OCI-M2 (cell line): Measurements from ENCODE around the gene IGSF21.

Source experiments
- DNase-seq: peaks from one replicate; lab custom pipeline; 2025; ENCODE audit not compliant: unreplicated experiment; lab: John Stamatoyannopoulos, UW

The IGSF21 gene

GRCh38 chr1:18323259-18323658 is 215.7 kb downstream of the IGSF21 start:
- no peak for DNase-seq

GRCh38 chr1:18324246-18324645 is 216.6 kb downstream of the IGSF21 start:
- no peak for DNase-seq

- DNase-seq = no peak
Measured at GRCh38 chr1:18325136-18325535, 217.5 kb downstream of the IGSF21 start.

GRCh38 chr1:18326211-18326897 is 218.8 kb downstream of the IGSF21 start:
- no peak for DNase-seq

GRCh38 chr1:18327650-18328049 is 220.1 kb downstream of the IGSF21 start:
- DNase-seq = no peak

GRCh38 chr1:18328803-18329202 is 221.2 kb downstream of the IGSF21 start:
- DNase-seq = no peak

GRCh38 chr1:18329469-18330253 is 222.1 kb downstream of the IGSF21 start:
- no peak for DNase-seq

GRCh38 chr1:18332576-18332975 is 225.0 kb downstream of the IGSF21 start:
- no peak for DNase-seq

- DNase-seq = no peak
Measured at GRCh38 chr1:18333220-18333619, 225.6 kb downstream of the IGSF21 start.

GRCh38 chr1:18336801-18337200 is 229.2 kb downstream of the IGSF21 start:
- DNase-seq = no peak

- DNase-seq = no peak
Measured at GRCh38 chr1:18337757-18338156, 230.2 kb downstream of the IGSF21 start.

GRCh38 chr1:18339161-18339560 is 231.6 kb downstream of the IGSF21 start:
- no peak for DNase-seq

GRCh38 chr1:18340158-18340764 is 232.7 kb downstream of the IGSF21 start:
- DNase-seq = no peak

- DNase-seq = no peak
Measured at GRCh38 chr1:18340787-18341186, 233.2 kb downstream of the IGSF21 start.

GRCh38 chr1:18341291-18342069 is 233.9 kb downstream of the IGSF21 start:
- DNase-seq = no peak

- DNase-seq = no peak
Measured at GRCh38 chr1:18342744-18343143, 235.1 kb downstream of the IGSF21 start.

- no peak for DNase-seq
Measured at GRCh38 chr1:18343581-18343980, 236.0 kb downstream of the IGSF21 start.

GRCh38 chr1:18344755-18345154 is 237.2 kb downstream of the IGSF21 start:
- no peak for DNase-seq

- no peak for DNase-seq
Measured at GRCh38 chr1:18347559-18347958, 240.0 kb downstream of the IGSF21 start.

GRCh38 chr1:18348354-18348753 is 240.8 kb downstream of the IGSF21 start:
- no peak for DNase-seq

GRCh38 chr1:18350747-18351146 is 243.1 kb downstream of the IGSF21 start:
- no peak for DNase-seq
